Renal cortex interstitium (tissue), 11 donors: ENCODE results near the gene POLR2L. TPM values are rescaled to one million over a fixed set of nuclear protein-coding genes. Genes with fewer than 3 reads are reported as not detected.

Experiments used
- DNase-seq, 11 donors: peaks; one replicate each; pipeline ENCODE4 v3.0.0-alpha.2; 2013; ENCODE audit warnings: low read depth in 9 of 11, low spot score in 4 of 11; ENCODE audit errors: extremely low read depth in 1 of 11
- polyA plus RNA-seq, 3 donors: library from polyadenylated mRNA; unstranded; fragments of 120-200 nt; gene quantifications; one replicate each; pipeline ENCODE4 v1.2.1, GENCODE V29; 2013; ENCODE audit not compliant: insufficient read length in 3 of 3

The POLR2L gene
- polyA plus RNA-seq, 3 donors: 85.4 to 128 (median 123) TPM

GRCh38 chr11:846496-847098, 4.3 kb upstream of the POLR2L start:
- DNase-seq: no peak

GRCh38 chr11:845872-846495, 3.7 kb upstream of the POLR2L start:
- no peak for DNase-seq

- peak in 6 of 11 donors; percentile 77 to 89 (median 82) for DNase-seq
These were observed 2.6 kb upstream of the POLR2L start for GRCh38 chr11:844693-845644.

- peak in 3 of 11 donors; percentile 69 to 85 (median 79) for DNase-seq
These were observed 1.7 kb upstream of the POLR2L start for GRCh38 chr11:843818-844692.

GRCh38 chr11:843086-843734, 881 bp upstream of the POLR2L start:
- DNase-seq: no peak

- no peak for DNase-seq
These were observed 354 bp downstream of the POLR2L start for GRCh38 chr11:841981-842369.

GRCh38 chr11:839875-840617, 2.3 kb downstream of the POLR2L start:
- DNase-seq: no peak

GRCh38 chr11:839280-839623, 3.1 kb downstream of the POLR2L start:
- DNase-seq: no peak

GRCh38 chr11:838441-839279, 3.7 kb downstream of the POLR2L start:
- DNase-seq: no peak

GRCh38 chr11:837990-838307, 4.4 kb downstream of the POLR2L start:
- DNase-seq: no peak

GRCh38 chr11:837189-837989, 4.9 kb downstream of the POLR2L start:
- DNase-seq: no peak

GRCh38 chr11:836700-837099, 5.6 kb downstream of the POLR2L start:
- no peak for DNase-seq

- no peak for DNase-seq
These were observed 6.1 kb downstream of the POLR2L start for GRCh38 chr11:836274-836673.

GRCh38 chr11:834371-835316, 7.7 kb downstream of the POLR2L start:
- DNase-seq: peak in 2 of 11 donors; percentile 77 to 80

GRCh38 chr11:833849-834311, 8.4 kb downstream of the POLR2L start:
- no peak for DNase-seq
